Peyer's patch (tissue), 4 donors: Measurements from ENCODE around the gene COL5A2.

Experiments
- POLR2A ChIP-seq, 2 donors: fragments of 450-650 bp; IDR thresholded peaks; one replicate each; pipeline ENCODE4 v1.5.1; 2017; ENCODE audit warnings: antibody characterized with exemption in 2 of 2, mild to moderate bottlenecking in 2 of 2, moderate library complexity in 2 of 2
- TF ChIP-seq, protein P1 (sequence below), 6 experiments: fragments of 450-650 bp in 4 of 6; fragments of 200-600 bp in 2 of 6; sonication (generic) in 1 of 6; IDR thresholded peaks; one replicate each; pipeline ENCODE4 v1.5.1; 2017 to 2019; ENCODE audit warnings: antibody characterized with exemption in 6 of 6, mild to moderate bottlenecking in 3 of 6, moderate library complexity in 1 of 6

- TF ChIP-seq, protein P1, sequence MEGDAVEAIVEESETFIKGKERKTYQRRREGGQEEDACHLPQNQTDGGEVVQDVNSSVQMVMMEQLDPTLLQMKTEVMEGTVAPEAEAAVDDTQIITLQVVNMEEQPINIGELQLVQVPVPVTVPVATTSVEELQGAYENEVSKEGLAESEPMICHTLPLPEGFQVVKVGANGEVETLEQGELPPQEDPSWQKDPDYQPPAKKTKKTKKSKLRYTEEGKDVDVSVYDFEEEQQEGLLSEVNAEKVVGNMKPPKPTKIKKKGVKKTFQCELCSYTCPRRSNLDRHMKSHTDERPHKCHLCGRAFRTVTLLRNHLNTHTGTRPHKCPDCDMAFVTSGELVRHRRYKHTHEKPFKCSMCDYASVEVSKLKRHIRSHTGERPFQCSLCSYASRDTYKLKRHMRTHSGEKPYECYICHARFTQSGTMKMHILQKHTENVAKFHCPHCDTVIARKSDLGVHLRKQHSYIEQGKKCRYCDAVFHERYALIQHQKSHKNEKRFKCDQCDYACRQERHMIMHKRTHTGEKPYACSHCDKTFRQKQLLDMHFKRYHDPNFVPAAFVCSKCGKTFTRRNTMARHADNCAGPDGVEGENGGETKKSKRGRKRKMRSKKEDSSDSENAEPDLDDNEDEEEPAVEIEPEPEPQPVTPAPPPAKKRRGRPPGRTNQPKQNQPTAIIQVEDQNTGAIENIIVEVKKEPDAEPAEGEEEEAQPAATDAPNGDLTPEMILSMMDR (IDR thresholded peaks at IDR 0.05): no peak
- no peak for TF ChIP-seq POLR2A (IDR thresholded peaks at IDR 0.05)
These were observed 186.3 kb downstream of the COL5A2 start for GRCh38 chr2:188993247-188993646.
